Endodermal cell (in vitro differentiated cells): ENCODE measurements around the gene ANO1. TPM values are rescaled to one million over a fixed set of nuclear protein-coding genes. Genes with fewer than 3 reads are reported as not detected.
A peak's percentile ranks its signal among the peaks of the same experiment; 100 is the strongest.

Source experiments
- DNase-seq: peaks from one replicate; pipeline ENCODE4 v3.0.0-alpha.2; 2017
- H3K27ac ChIP-seq: 2 replicates; pipeline ENCODE4 v1.5.1; 2013; ENCODE audit warnings: mild to moderate bottlenecking, low read depth, low read length, moderate library complexity
- H3K27me3 ChIP-seq: 2 replicates; pipeline ENCODE4 v1.6.1; 2013; ENCODE audit warnings: mild to moderate bottlenecking, low read length, moderate library complexity; ENCODE audit not compliant: insufficient read depth, control insufficient read depth, poor library complexity, severe bottlenecking
- H3K36me3 ChIP-seq: 2 replicates; pipeline ENCODE4 v1.7.0; 2013; ENCODE audit warnings: mild to moderate bottlenecking, low read length, moderate library complexity; ENCODE audit not compliant: control insufficient read depth, insufficient read depth
- H3K4me1 ChIP-seq: one replicate; pipeline ENCODE4 v1.7.0; 2013; ENCODE audit warnings: low read length; ENCODE audit not compliant: control insufficient read depth, insufficient read depth
- H3K4me3 ChIP-seq: 2 replicates; pipeline ENCODE4 v1.5.1; 2013; ENCODE audit warnings: mild to moderate bottlenecking, low read length, moderate library complexity
- H3K9ac ChIP-seq: 2 replicates; pipeline ENCODE4 v1.6.1; 2013; ENCODE audit warnings: mild to moderate bottlenecking, low read length, moderate library complexity; ENCODE audit not compliant: poor library complexity, severe bottlenecking; ENCODE audit errors: extremely low read depth
- H3K9me3 ChIP-seq: 2 replicates; pipeline ENCODE4 v1.6.1; 2013; ENCODE audit warnings: mild to moderate bottlenecking, low read length, moderate library complexity; ENCODE audit not compliant: control insufficient read depth
- H3K27ac Mint-ChIP-seq: 2 replicates; pipeline ENCODE4 v1.8.0; 2020; ENCODE audit warnings: mixed read lengths
- H3K27me3 Mint-ChIP-seq: 2 replicates; pipeline ENCODE4 v1.8.0; 2021; ENCODE audit warnings: mild to moderate bottlenecking, mixed read lengths; ENCODE audit not compliant: insufficient read depth
- H3K36me3 Mint-ChIP-seq: 2 replicates; pipeline ENCODE4 v1.8.0; 2020; ENCODE audit warnings: low read depth, mixed read lengths
- H3K4me1 Mint-ChIP-seq: 2 replicates; pipeline ENCODE4 v1.8.0; 2020; ENCODE audit warnings: mixed read lengths
- H3K4me3 Mint-ChIP-seq: 2 replicates; pipeline ENCODE4 v1.8.0; 2020; ENCODE audit warnings: mild to moderate bottlenecking, moderate library complexity, mixed read lengths
- H3K9me3 Mint-ChIP-seq: 2 replicates; pipeline ENCODE4 v1.8.0; 2020; ENCODE audit warnings: mild to moderate bottlenecking, mixed read lengths
- CTCF ChIP-seq: fragments of 200-600 bp; sonication (generic); conservative IDR thresholded peaks from 2 replicates; pipeline ENCODE4 v1.5.0; 2021; ENCODE audit warnings: antibody characterized with exemption, mild to moderate bottlenecking
- WGBS, 2 experiments: methylation state at CpG; one replicate each; pipeline versions ENCODE4 v1.1.5 to v1.1.7; 2013; ENCODE audit warnings: missing lambda C conversion rate in 2 of 2, mixed read lengths in 1 of 2; ENCODE audit not compliant: insufficient coverage in 1 of 2, insufficient read length in 1 of 2; 5-methylcytosine and 5-hydroxymethylcytosine counted together
- total RNA-seq, 2 donors: library from RNA; stranded (reverse); fragmentation: NEBNext Ultra II Directional in 1 of 2; extraction: Animal tissue kit (Norgen Biotek cat#: 25700) in 1 of 2; gene quantifications; 2 replicates in 1 of 2; 3 replicates in 1 of 2; pipeline ENCODE4 v1.2.1, GENCODE V29; 2021

Gene ANO1
- total RNA-seq, 2 donors from 2014 or later = 3.0 to 7.7 TPM

GRCh38 chr11:70138403-70138802, 60.3 kb downstream of the ANO1 start:
- Mint-ChIP-seq H3K4me1 (peaks cover 56% of the 10 kb centered on the region), H3K27me3 (peaks cover 6% of the 10 kb centered on the region), H3K9me3 (no peaks in the 10 kb centered on the region), H3K4me3 (no peak overlapping the region), H3K36me3 (no peaks in the 10 kb centered on the region), H3K27ac (no peak overlapping the region)
- Histone ChIP-seq H3K9ac (no peak overlapping the region), H3K27ac (no peak overlapping the region), H3K9me3 (no peaks in the 10 kb centered on the region), H3K4me1 (peaks cover 38% of the 10 kb centered on the region), H3K36me3 (no peaks in the 10 kb centered on the region), H3K4me3 (no peak overlapping the region), H3K27me3 (no peaks in the 10 kb centered on the region)
- no peak for DNase-seq
- 88 to 93% methylated on average over 5 to 9 of the region's 9 CpGs for WGBS, 2 experiments
- TF ChIP-seq CTCF = peak; percentile 27

- Mint-ChIP-seq H3K27me3 (peaks cover 8% of the 10 kb centered on the region), H3K27ac (peak overlapping the region; percentile 91), H3K4me1 (peaks cover 59% of the 10 kb centered on the region), H3K36me3 (no peaks in the 10 kb centered on the region), H3K4me3 (no peak overlapping the region), H3K9me3 (no peaks in the 10 kb centered on the region)
- Histone ChIP-seq H3K27ac (no peak overlapping the region), H3K4me3 (no peak overlapping the region), H3K27me3 (peaks cover 3% of the 10 kb centered on the region), H3K9me3 (no peaks in the 10 kb centered on the region), H3K36me3 (no peaks in the 10 kb centered on the region), H3K4me1 (peaks cover 37% of the 10 kb centered on the region), H3K9ac (peak overlapping the region; percentile 36)
- WGBS, 2 experiments = 91 to 97% methylated on average over 14 to 15 of the region's 15 CpGs
- TF ChIP-seq CTCF = no peak
- DNase-seq = no peak
Measured at GRCh38 chr11:70139785-70140410, 61.8 kb downstream of the ANO1 start.

GRCh38 chr11:70140711-70141485, 62.8 kb downstream of the ANO1 start:
- peak overlapping the region; percentile 86 for H3K27ac ChIP-seq
- WGBS, 2 experiments = 36 to 38% methylated on average over 16 to 24 of the region's 24 CpGs
- Mint-ChIP-seq H3K4me3 (peak overlapping the region; percentile 35), H3K27ac (peak overlapping the region; percentile 84), H3K9me3 (no peaks in the 10 kb centered on the region), H3K4me1 (peaks cover 54% of the 10 kb centered on the region), H3K36me3 (no peaks in the 10 kb centered on the region), H3K27me3 (peaks cover 10% of the 10 kb centered on the region)
- no peaks in the 10 kb centered on the region for H3K36me3 ChIP-seq
- no peaks in the 10 kb centered on the region for H3K9me3 ChIP-seq
- peak overlapping the region; percentile 75 for H3K9ac ChIP-seq
- peaks cover 27% of the 10 kb centered on the region for H3K4me1 ChIP-seq
- DNase-seq = peak; percentile 72
- H3K4me3 ChIP-seq = peak overlapping the region; percentile 68
- TF ChIP-seq CTCF = no peak
- peaks cover 7% of the 10 kb centered on the region for H3K27me3 ChIP-seq
